A549 (cell line): Measurements from ENCODE around the gene RNF166.

Experiments used
- CHD2 ChIP-seq: fragments of 150-350 bp; IDR thresholded peaks from 2 replicates; pipeline ENCODE4 v1.6.1; 2014; ENCODE audit warnings: low read length; ENCODE audit not compliant: partially characterized antibody
- POLR2A ChIP-seq: IDR thresholded peaks from 2 replicates; pipeline ENCODE4 v1.6.1; 2012; ENCODE audit warnings: mild to moderate bottlenecking, low read length
- RNF2 ChIP-seq: fragments of 200-600 bp; sonication (generic); IDR thresholded peaks from 2 replicates; pipeline ENCODE4 v1.6.1; 2016; ENCODE audit warnings: low read depth, mild to moderate bottlenecking, antibody characterized with exemption, moderate library complexity, borderline replicate concordance
- TF ChIP-seq, protein P1 (sequence below): fragments of >200 bp; sonication (Bioruptor Twin); formaldehyde crosslinking; IDR thresholded peaks from 3 replicates; pipeline ENCODE4 v1.5.1; 2016

GRCh38 chr16:88736496-88736895, 30.3 kb upstream of the RNF166 start:
- no peak for TF ChIP-seq CHD2
- no peak for TF ChIP-seq RNF2
- TF ChIP-seq POLR2A = no peak
- TF ChIP-seq, protein P1, sequence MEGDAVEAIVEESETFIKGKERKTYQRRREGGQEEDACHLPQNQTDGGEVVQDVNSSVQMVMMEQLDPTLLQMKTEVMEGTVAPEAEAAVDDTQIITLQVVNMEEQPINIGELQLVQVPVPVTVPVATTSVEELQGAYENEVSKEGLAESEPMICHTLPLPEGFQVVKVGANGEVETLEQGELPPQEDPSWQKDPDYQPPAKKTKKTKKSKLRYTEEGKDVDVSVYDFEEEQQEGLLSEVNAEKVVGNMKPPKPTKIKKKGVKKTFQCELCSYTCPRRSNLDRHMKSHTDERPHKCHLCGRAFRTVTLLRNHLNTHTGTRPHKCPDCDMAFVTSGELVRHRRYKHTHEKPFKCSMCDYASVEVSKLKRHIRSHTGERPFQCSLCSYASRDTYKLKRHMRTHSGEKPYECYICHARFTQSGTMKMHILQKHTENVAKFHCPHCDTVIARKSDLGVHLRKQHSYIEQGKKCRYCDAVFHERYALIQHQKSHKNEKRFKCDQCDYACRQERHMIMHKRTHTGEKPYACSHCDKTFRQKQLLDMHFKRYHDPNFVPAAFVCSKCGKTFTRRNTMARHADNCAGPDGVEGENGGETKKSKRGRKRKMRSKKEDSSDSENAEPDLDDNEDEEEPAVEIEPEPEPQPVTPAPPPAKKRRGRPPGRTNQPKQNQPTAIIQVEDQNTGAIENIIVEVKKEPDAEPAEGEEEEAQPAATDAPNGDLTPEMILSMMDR = no peak
